GM12864 (cell line): Measurements from ENCODE around the gene SPATA17.
A peak's percentile ranks its signal among the peaks of the same experiment; 100 is the strongest.
"Not testable (repeated sequence)": the region's sequence is repeated elsewhere in the genome, so short reads cannot be mapped to it uniquely, and the experiment has no call there.

ENCODE experiments used
- DNase-seq: peaks from one replicate; pipeline ENCODE4 v3.0.0-alpha.2; 2011; ENCODE audit warnings: low read depth
- H3K4me3 ChIP-seq: 2 replicates; pipeline ENCODE4 v1.5.1; 2011; ENCODE audit warnings: mild to moderate bottlenecking, low read depth, low read length, control low read depth
- TF ChIP-seq, protein P1 (sequence below): IDR thresholded peaks from 2 replicates; pipeline ENCODE4 v1.5.1; 2011; ENCODE audit warnings: low read depth, mild to moderate bottlenecking, moderate library complexity, low read length, control low read depth, inconsistent platforms; ENCODE audit errors: missing control alignments

SPATA17 gene

DNA sequence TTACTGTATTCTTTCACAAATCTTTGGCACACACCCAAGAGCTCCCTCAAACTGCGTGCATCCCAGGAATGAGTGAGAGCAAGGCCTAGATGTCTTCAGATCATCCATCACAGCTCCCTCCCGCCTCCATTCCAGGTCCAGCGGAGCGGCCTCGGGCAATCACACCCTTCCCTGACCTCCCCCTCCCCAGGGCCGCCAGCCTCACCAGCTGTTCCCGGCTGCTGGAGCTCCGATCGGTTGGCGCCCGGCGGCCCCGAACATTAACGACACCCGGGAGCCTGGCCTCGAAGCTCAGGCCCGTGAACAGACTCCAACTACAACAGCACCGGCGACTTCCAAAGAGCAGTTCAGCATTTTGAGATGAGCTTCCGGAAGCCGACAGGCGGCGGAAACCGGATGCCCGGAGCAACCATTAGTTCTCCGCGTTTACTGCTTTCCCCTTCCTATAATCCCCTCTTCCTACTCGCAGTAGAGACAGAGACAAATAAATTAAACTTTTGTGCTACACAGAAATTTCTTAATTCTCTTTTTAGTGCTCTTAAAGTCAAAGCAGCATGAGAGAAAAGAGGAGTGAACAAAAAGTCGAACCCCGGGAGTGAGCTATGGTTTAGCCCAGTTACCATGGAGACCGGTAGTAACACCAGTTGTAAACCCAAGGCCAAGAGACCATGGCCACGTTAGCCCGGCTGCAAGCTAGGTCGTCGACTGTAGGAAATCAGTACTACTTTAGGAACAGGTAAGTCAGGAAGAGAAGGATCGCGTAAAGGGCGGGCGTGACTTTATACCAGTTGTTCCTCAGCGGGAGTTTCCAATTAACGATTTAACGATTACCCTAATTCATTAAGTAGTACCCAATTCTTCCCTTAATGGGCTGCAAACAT is at the start of gene SPATA17, which contains the start of gene GPATCH2:
Gene SPATA17 (plus strand): TSS at position 634 of the 881 bp plus-strand sequence. CDS start 35 bp downstream, at position 669.
Gene GPATCH2 (minus strand): TSS at position 380 of the 881 bp plus-strand sequence. CDS start 119 bp downstream, at position 261.
- TF ChIP-seq, protein P1, sequence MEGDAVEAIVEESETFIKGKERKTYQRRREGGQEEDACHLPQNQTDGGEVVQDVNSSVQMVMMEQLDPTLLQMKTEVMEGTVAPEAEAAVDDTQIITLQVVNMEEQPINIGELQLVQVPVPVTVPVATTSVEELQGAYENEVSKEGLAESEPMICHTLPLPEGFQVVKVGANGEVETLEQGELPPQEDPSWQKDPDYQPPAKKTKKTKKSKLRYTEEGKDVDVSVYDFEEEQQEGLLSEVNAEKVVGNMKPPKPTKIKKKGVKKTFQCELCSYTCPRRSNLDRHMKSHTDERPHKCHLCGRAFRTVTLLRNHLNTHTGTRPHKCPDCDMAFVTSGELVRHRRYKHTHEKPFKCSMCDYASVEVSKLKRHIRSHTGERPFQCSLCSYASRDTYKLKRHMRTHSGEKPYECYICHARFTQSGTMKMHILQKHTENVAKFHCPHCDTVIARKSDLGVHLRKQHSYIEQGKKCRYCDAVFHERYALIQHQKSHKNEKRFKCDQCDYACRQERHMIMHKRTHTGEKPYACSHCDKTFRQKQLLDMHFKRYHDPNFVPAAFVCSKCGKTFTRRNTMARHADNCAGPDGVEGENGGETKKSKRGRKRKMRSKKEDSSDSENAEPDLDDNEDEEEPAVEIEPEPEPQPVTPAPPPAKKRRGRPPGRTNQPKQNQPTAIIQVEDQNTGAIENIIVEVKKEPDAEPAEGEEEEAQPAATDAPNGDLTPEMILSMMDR: peak; percentile 28
- H3K4me3 ChIP-seq: peak within 1 kb of the TSS; percentile 89

DNA sequence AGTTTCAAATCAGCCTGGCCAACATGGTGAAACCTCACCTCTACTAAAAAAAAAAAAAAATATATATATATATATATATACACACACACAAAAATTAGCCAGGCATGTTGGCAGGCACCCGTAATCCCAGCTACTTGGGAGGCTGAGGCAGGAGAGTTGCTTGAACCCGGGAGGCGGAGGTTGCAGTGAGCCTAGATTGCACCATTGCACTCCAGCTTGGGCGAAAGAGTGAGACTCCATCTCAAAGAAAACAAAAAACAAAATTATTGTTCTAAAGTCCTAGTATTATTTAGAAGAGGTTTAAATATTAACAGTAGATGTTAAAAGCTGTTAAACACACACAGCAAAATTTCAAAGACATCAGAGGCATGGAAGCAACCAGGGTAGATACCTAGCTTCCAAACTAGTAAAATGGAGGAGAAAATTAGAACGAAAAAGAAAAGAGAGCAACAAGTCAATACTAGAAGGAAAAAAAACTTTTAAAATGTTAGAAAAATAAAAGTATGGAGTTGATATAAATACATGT is 46.8 kb upstream of the SPATA17 start:
- H3K4me3 ChIP-seq, DNase-seq: not testable (repeated sequence)

More for the DNA sequence above, at the start of gene SPATA17, which contains the start of gene GPATCH2:
- DNase-seq: peak; percentile 79

DNA sequence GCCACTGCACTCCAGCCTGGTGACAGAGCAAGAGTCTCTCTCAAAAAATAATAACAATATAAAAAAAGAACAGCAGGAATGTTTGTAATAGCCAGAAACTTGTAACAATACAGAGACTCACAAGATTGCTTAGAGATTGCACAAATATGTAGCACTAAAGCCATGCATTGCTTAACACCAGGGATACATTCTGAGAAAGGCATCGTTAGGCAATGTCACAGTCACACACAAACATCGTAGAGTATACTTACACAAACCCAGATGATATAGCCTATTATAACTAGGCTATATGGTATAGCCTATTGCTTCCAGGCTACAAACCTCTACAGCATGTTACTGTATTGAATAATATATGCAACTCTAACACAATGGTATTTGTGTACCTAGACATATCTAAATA is 45.6 kb upstream of the SPATA17 start:
- no peak for DNase-seq
- no peak overlapping the region for H3K4me3 ChIP-seq
- TF ChIP-seq, protein P1: no peak

DNA sequence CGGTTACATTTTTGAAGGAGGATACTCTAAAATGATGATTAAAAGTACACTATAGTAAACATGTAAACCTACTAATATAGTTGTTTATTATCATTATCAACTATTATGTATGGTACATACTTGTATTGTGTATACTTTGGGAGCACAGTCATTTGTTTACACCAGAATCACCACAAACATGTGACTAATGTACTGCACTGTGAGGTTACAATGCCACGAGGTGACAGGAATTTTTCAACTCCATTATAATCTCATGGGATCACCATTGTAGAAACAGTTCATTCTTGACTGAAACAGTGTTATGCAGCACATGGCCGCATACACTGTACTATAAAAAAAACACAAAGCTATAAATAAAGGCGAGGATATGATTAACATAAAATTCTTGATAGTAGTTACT is 44.6 kb upstream of the SPATA17 start:
- H3K4me3 ChIP-seq: no peak overlapping the region
- no peak for DNase-seq
- TF ChIP-seq, protein P1: no peak

- TF ChIP-seq, protein P1: no peak
- no peak for DNase-seq
- H3K4me3 ChIP-seq: no peak overlapping the region
These were observed 40.5 kb upstream of the SPATA17 start for GRCh38 chr1:217590598-217590997.

DNA sequence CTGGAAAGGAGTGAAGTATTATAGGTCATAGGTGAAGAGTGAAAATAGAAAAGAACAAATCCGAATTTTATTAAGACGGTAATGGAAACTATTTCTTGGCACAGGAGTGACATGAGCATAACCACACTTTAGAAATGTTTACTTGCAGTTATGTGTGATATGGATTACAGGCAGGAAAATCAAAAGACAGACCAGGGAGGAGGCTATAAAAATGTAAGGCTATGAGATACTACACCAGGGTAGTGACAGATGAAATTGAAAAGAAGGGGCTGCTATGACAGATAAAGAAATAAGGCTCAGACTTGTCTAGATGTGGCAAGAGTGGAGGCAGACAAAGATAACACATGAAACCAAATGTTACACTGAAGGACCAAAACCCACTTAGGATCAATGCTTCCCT is 32.0 kb upstream of the SPATA17 start:
- no peak overlapping the region for H3K4me3 ChIP-seq
- TF ChIP-seq, protein P1: no peak
- no peak for DNase-seq

GRCh38 chr1:217602380-217602779 is 28.8 kb upstream of the SPATA17 start:
- no peak overlapping the region for H3K4me3 ChIP-seq
- DNase-seq: no peak
- TF ChIP-seq, protein P1: no peak
